ENCODE results near the gene SDR42E2.

Gene SDR42E2

GRCh38 chr16:22190776-22191531 is 28.6 kb downstream of the SDR42E2 start:
- H3K4me3 ChIP-seq (ENCODE audit: low read length), result peak overlapping the region; percentile 72
- no peak for TF ChIP-seq CTCF (IDR thresholded peaks at IDR 0.05; ENCODE audit: insufficient read depth, low read depth, low read length, missing control alignments)
- peak; percentile 100 for DNase-seq (ENCODE audit: low read depth)

GRCh38 chr16:22191532-22192260 is 29.4 kb downstream of the SDR42E2 start:
- TF ChIP-seq CTCF (IDR thresholded peaks at IDR 0.05; ENCODE audit: insufficient read depth, low read depth, low read length, missing control alignments), result no peak
- no peak for DNase-seq (ENCODE audit: low read depth)
- peak overlapping the region; percentile 72 for H3K4me3 ChIP-seq (ENCODE audit: low read length)

DNA sequence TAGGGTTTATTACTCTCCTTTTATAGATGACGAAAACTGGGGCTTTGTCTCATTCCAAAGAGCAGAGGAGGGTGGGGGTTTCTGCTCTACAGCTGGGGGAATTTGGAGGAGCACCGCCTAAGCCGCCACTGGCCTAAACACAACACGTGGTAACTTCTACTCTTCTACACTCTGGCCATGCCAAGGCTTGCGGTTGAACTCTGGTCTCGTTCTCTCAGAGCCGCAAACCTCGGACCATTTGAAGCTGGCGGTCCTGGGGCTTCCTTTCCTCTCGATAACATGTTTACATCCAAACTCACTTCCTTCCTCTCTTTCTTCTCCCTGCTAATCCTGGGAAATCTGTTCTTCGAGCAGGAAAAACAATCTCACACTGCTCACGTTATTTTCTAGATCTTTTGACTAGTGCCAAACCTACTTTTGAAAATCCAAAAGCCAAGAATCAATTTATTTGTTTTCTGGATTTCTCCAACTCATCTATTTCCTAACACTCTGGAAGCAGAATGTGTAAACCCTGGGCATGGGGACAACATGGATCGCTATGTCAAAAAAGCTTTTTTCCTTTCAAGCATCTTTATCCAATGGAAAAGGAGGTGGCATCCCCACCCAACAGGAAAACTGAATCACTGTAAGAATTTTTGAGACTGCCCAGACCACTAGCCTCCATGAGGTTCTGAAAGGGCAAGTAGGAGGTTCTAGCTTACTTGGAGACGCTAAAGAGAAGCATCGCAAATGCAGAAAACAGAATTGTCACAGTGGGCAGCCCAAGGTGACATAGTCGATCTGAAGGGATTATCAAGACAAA is 30.2 kb downstream of the SDR42E2 start:
- H3K4me3 ChIP-seq (ENCODE audit: low read length), result peak overlapping the region; percentile 72
- DNase-seq (ENCODE audit: low read depth), result peak; percentile 53
- no peak for TF ChIP-seq CTCF (IDR thresholded peaks at IDR 0.05; ENCODE audit: insufficient read depth, low read depth, low read length, missing control alignments)

GRCh38 chr16:22193063-22193411 is 30.7 kb downstream of the SDR42E2 start:
- DNase-seq (ENCODE audit: low read depth), result no peak
- no peak for TF ChIP-seq CTCF (IDR thresholded peaks at IDR 0.05; ENCODE audit: insufficient read depth, low read depth, low read length, missing control alignments)

DNA sequence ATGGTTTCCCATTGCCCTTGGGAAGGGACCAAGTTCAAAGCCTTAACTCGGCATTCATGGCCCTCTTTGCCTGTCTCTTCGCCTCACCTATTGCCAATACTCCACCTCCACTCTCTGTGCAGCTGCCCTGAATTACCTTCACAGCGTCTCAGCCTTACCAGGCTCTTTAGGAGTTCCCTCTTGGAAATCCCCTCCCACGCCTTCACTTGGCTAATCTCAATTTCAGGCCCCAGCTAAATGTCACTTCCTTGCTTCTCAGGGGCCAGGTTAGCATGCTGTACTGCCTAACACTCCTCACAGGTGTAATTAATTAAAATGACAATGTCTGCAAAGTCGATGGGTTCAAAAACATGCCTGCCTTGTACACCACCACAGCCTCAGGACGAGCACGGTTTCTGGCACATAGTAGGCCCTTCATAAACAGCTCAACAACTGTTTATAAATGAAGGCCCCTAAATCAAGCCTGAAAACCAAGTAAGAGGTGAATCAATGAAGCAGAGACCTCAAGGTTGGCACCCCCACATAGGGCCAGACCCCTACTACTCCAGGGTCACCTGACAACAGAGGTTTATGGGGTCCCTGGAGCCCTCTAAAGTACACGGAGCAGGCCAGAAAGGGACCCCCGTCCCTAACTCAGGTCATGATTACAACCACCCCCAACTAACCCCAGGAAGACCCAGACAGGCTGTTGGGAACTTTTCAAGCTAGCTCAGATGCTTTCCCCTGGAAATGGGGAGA is 32.6 kb downstream of the SDR42E2 start:
- no peak for DNase-seq (ENCODE audit: low read depth)
- TF ChIP-seq CTCF (IDR thresholded peaks at IDR 0.05; ENCODE audit: insufficient read depth, low read depth, low read length, missing control alignments), result no peak
- H3K4me3 ChIP-seq (ENCODE audit: low read length), result no peak overlapping the region

More at GRCh38 chr16:22193063-22193411, 30.7 kb downstream of the SDR42E2 start:
- no peak overlapping the region for H3K4me3 ChIP-seq (ENCODE audit: low read length)

DNA sequence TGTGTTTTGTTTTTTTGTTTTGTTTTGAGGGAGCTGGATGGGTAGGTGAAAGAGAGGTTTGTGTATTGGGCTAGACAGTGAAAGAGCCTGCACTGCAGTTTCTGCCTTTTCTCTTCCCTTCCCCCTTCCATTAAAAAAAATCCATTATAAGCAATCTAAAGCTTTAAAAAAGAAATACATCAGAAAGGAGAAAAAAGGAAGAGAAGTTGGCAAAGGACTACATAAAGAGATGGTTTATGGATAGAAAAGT is 33.1 kb downstream of the SDR42E2 start:
- no peak overlapping the region for H3K4me3 ChIP-seq (ENCODE audit: low read length)
- no peak for DNase-seq (ENCODE audit: low read depth)
- no peak for TF ChIP-seq CTCF (IDR thresholded peaks at IDR 0.05; ENCODE audit: insufficient read depth, low read depth, low read length, missing control alignments)
